Fibroblast of skin of left quadriceps (primary cell): ENCODE results near the gene ATP8B1.
"Not testable (repeated sequence)": the region's sequence is repeated elsewhere in the genome, so short reads cannot be mapped to it uniquely, and the experiment has no call there.

Experiments
- DNase-seq, 2 experiments: peaks; one replicate each; pipeline ENCODE4 v3.0.0-alpha.2; 2013; ENCODE audit warnings: low read depth in 2 of 2

Gene ATP8B1

DNA sequence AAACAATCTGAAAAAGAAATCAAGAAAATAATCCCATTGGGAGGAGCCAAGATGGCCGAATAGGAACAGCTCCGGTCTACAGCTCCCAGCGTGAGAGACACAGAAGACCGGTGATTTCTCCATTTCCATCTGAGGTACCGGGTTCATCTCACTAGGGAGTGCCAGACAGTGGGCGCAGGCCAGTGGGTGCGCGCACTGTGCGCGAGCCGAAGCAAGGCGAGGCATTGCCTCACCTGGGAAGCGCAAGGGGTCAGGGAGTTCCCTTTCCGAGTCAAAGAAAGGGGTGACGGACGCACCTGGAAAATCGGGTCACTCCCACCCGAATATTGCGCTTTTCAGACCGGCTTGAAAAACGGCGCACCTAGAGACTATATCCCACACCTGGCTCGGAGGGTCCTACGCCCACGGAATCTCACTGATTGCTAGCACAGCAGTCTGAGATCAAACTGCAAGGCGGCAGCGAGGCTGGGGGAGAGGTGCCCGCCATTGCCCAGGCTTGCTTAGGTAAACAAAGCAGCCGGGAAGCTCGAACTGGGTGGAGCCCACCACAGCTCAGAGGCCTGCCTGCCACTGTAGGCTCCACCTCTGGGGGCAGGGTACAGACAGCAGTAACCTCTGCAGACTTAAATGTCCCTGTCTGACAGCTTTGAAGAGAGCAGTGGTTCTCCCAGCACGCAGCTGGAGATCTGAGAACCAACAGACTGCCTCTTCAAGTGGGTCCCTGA lies 83.7 kb downstream of the ATP8B1 start:
- DNase-seq = not testable (repeated sequence)

DNA sequence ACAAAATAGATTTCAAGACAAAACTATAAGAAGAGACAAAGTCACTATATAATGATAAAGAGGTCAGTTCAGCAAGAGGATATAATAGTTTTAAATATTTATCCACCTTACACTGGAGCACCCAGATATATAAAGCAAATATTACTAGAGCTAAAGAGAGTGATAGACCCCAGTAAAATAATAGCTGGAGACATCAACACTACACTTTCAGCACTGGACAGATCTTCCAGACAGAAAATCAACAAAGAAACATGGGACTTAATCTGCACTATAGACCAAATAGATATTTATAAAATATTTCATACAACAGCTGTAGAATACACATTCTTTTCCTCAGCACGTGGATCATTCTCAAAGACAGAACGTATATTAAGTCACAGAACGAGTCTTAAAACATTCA lies 86.6 kb downstream of the ATP8B1 start:
- DNase-seq = no peak

DNA sequence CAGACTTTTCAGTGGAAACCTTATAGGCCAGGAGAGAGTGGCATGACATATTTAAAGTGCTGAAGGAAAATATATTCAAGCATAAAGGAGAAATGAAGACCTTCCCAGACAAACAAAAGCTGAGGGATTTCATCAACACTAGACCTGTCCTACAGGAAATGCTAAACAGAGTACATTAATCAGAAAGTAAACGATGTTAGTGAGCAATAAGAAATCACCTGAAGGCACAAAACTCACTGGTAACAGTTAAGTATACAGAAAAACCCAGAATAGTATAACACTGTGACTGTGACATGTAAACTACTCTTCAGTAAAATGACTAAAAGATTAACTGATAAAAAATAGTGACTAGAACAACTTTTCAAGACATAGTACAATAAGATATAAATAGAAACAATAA lies 87.4 kb downstream of the ATP8B1 start:
- no peak for DNase-seq

DNA sequence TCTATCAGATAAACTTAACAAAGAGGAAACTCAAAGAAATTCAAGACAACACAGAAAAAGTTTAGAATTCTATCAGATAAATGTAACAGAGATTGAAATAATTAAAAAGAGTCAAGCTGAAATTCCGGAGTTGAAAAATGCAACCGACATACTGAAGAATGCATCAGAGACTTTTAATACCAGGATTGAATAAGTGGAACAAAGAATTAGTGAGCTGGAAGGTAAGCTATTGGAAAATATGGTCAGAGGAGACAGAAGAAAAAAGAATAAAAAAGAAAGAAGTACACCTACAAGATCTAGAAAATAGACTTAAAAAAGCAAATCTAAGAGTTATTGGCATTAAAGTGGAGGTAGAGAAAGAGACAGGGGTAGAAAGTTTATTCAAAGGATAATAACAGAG lies 88.0 kb downstream of the ATP8B1 start:
- no peak for DNase-seq

DNA sequence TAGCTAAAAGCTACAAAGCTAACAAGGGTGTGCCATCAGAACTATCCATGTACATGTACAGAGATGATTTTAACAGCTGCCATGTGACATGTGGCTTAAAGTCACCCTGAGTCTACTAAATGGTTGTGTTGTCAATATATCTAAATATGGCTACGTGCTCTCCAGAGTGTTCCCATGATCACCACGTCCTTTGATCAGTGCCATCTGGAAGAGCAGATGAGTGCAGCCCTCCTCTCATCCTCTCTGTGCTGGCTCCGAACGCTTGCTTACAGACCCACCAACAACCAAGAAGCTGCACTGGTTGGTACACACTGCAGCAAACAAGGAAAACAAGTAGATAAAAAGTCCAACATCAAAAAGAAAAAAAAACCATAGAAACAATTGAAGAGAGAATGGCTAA lies 92.9 kb downstream of the ATP8B1 start:
- no peak for DNase-seq

DNA sequence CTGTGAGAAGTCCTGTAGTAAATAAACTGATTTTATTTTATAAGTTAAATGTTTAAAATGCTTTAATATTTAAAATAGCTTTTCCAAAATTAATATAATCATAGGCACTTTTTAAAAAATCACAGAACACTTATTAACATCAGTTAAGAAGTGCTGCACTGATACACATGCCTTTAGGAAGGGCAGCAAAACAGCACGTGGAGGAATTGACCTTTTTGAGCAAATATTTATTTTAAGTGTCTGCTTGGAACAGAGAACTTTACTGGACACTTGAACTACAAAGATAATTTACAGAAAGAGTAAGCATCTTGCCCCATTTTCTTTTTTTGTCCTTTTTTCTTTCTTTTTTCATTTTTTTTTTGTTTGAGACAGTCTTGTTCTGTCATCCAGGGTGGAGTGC lies 93.8 kb downstream of the ATP8B1 start:
- no peak for DNase-seq

DNA sequence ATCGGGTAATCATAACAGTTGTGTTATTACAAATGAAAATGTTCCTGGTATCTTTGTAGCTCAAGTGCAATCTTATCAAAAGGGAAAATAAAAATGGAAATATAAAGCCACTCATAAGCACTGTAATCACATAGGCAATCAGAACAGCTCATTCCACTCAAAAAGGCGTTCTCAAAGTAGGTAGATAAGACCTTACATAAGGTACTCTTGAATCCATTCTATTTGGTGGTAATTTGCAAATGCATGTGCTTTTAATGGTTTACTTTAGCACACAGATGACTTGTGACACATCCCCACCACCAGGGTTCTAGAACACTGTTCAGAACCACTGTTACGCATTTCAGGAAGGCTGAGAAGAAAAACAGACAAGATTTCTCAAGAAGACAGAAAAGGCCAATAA lies 94.8 kb downstream of the ATP8B1 start:
- no peak for DNase-seq

DNA sequence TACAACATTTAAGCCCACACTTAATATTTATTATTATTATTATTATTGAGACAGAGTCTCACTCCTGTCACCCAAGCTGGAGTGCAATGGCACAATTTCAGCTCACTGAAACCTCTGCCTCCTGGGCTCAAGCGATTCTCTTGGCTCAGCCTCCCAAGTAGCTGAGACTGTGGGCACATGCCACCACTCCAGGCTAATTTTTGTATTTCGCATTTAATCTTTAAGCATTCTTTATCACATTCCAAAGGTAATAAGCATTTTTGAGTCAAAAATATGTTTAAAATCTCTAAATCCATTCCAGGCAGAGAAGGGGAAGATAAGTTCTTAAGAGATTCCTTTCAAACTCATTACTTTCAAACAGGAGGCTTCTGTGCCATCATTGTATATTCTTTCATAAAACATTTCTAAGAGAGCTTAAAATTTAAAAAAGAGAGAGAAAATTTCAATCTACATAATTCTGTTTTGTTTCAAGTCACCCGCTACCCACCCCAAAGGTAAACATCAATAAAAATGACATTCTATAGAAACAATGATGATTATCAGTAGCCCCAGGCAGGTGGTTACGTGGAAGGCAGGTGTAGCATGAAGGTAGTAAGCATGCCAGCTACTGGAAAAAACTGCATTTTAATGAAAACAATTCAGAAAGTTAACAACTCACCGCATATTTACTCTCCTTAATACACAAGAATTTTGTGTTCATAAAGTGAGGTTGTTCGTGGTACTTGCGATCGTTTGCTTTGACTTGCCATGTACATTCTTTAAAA lies 97.1 kb downstream of the ATP8B1 start:
- no peak for DNase-seq

DNA sequence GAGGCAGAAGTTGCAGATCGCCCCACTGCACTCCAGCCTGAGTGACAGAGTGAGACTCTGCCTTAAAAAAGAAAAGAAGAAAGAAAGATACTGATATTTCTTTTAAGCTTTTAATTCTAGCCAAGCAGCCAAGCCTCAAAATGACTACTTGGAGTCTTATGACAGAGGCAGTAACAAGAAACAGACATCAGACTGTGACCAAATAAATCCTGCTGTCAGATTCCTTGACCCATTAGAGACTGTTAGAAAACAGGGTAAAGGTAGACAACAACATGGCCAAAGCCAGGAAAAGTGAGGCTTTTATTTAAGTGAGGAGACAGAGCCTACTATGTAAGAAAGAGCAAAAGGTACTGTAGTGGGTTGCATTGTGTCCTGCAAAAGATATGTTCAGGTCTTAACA lies 98.1 kb downstream of the ATP8B1 start:
- DNase-seq = no peak

DNA sequence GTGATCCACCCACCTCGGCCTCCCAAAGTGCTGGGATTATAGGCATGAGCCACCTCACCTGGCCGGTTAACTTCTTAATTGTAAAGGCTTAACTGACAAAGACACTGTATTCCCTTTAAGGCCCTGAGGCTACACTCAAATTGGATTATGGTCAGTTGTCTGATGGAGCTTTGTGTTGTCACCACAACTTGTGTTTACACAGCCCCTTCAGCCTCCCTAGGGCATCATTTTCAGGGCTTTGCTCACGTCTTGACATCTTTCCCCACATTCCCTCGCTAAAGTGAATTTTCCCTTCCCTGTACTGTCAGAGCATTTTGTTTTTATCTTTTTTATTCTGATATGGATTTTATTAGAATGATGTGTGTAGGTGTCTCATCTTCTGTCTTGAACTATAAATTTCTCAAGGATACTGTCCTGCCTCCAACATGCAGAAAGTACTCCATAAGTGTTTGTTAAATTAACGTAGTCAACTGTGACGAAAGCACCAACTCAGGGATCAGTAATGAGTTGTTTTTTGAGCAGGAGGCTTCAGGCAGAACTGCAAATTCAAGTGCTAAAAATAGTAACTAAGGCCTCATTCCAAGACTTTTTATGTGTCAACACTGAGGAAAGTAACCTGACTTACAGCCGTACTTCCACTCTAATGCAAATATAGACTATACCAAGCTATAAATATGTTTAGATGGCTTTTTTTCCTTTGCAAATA lies 104.4 kb downstream of the ATP8B1 start:
- peak; percentile 67 to 69 for DNase-seq

DNA sequence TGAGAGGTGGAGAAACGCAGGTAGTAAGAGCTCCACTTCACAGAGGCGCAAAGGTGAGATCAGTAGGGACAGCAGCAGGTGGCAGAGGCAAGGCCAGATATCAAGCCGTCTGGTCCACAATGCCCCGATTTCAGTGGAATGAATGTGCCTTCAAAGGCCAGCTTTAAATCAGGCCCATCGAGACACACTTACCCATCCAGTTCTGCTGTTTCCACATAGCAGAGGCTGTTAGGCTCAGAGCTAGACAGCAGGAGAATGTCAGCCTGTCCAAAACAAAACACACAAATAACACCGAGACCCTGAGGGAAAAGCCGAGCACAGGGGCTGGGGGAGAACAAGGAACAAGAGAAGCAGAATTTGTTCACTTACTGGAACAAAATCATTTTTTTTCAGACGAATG lies 105.7 kb downstream of the ATP8B1 start:
- no peak for DNase-seq

DNA sequence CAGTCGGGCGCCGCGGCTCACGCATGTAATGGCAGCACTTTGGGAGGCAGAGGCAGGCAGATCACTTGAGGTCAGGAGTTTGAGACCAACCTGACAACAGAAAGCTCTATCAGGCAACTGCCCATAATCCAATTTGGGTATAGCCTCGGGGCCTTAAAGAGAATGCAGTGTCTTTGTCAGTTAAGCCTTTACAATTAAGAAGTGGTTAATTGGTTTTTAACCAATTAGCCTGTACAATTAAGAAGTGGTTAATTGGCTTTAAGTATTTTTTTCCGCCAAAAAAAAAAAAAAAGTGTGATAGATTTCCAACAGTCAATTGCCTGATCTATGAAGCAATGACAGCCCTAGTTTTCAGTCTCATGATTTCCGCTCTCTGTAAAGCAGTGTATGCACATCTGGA lies 106.8 kb downstream of the ATP8B1 start:
- DNase-seq = no peak

DNA sequence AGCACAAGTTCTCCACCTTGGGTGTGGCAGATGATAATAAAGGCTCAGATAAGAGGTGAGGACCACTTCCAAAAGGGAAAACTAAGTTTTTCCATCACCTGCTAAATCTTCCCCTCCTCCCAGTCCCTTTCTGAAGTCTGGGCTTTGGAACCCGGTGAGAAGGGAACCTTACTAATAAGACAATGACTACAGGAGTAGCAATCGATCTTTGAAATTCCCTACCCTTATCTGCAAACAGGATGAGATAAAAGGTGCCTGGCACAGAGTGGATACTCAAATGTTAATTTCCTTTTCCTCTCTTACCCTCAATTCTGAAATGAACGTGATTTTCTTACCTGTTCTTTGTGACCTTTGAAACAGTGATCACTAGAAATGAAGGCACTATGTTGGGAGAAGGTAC lies 111.8 kb downstream of the ATP8B1 start:
- DNase-seq = no peak

DNA sequence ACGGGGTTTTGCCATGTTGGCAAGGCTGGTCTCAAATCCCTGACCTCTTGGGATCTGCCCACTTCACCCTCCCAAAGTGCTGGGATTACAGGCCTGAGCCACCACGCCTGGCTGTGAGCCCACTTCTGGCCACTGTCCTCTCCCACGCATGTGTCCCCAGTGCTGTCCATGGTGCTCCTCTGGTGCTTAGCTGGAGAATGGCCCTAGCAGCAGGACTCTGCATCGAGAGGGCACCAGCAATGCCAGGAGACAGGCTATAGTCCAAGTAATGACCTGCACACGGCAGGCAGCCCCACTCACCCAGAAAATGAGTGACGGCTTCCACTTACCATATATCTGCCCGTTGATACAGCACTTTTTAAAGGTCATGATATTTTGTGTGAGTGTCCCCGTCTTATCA lies 115.1 kb downstream of the ATP8B1 start:
- no peak for DNase-seq

DNA sequence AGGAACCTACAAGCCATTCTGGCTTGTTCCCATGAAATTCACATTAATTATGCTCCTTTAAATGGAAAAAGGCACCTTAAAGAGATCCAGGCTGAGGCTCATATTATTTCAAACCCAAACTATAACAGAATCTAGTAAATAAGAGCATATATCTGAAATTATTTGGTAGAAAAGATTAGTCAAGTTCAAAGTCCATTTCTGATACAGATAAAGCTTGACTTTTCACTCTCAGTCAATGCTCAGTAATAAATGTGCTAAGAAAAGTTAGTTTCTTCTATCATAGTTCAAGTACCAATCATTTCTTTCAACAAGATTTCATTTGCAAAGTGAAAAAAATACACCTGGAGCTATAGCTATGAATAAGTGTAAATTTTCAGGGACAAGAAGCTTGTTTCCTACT lies 119.6 kb downstream of the ATP8B1 start:
- no peak for DNase-seq

DNA sequence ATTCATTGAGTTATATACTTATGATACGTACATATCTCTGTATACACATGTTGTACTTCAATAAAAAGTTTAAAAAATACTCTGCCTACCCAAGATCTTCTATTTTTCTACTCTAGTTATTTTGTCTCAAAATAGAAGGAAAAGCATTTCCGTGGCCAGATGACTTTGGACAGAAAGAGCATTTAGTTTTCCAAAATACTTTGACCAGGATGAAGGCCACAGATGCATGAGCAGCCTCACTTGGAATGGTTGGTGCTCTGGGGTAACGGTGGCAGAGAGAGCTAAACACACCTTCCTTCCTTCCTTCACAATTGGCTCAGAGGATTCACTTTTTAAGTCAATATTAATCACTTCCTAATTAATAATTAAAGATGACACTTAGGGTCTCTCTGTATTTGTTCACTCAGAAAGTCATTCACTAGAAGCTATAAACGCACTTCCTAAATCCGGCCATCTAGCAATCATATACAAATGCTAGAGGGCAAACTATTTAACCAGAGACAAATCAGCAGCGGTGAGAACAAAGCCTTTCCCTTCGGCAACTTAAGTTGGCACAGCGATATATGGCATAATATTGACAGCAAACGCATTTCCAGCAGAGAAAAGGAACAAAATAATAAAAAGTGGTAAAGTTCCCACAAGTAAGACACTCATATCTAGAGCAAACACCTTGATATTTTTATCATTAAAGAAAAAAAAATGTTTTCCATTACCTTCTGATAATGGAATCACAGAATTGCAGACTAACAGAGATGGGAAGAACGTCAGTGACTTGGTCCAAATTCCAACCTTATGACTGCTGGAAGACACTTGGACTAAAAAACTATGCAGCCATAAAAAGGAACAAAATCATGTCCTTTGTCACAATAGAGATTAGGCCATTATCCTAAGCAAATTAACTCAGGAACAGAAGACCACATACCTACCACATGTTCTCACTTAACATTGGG lies 125.6 kb downstream of the ATP8B1 start:
- no peak for DNase-seq

DNA sequence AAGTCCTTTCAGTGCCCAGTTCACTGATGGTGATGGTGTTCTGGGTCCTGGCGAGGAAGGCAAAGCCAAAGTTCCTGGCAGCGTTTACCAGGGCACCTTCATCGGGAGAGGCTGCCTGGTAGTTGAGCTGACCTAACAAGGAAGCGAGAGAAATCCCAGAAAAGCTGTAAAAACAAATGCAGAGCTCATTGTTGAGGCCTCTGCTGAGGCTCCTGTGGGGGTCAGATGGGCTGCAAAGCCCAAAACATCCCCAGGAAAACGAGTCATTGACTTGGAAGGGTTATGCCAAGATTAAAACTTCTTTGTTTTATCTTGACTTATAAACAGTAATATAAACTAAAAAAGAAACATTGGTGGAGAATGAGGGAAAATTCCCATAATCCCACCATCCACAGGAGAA lies 128.2 kb downstream of the ATP8B1 start:
- DNase-seq = no peak

DNA sequence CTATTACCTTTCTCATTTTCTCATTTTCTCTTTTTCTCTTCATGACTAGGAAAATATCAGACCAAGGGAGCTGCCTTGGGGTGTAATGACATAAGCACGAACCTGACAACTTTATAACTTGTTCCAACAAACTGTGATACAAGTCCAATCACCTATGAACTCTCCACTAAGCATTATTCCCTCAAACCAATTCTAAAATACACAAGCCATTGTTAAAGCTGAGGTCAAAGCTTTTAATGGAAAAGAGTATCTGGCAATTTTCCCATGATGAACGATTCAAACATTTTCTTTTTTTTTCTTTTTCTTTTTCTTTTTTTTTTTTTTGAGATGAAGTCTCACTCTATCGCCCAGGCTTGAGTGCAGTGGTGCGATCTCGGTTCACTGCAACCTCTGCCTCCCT lies 133.1 kb downstream of the ATP8B1 start:
- DNase-seq = no peak

DNA sequence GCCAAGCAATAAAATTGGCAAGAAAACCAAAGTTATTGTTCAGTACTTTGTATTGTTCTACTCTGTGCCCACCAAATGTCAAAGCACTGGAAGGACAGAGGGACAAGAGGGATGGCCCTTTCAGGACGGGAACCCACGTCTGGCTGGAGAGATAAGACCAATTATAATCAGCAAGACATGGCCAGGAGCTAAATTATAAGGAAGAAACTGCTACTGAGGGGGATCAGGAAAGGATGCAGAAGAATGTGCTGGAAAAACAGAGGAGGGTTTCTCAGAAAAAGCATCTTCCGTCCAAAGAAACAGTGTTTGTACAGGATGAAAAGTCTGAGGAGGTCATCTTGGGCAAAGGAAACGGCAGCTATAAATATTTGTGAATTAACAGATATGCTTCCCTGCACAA lies 135.1 kb downstream of the ATP8B1 start:
- DNase-seq = no peak

DNA sequence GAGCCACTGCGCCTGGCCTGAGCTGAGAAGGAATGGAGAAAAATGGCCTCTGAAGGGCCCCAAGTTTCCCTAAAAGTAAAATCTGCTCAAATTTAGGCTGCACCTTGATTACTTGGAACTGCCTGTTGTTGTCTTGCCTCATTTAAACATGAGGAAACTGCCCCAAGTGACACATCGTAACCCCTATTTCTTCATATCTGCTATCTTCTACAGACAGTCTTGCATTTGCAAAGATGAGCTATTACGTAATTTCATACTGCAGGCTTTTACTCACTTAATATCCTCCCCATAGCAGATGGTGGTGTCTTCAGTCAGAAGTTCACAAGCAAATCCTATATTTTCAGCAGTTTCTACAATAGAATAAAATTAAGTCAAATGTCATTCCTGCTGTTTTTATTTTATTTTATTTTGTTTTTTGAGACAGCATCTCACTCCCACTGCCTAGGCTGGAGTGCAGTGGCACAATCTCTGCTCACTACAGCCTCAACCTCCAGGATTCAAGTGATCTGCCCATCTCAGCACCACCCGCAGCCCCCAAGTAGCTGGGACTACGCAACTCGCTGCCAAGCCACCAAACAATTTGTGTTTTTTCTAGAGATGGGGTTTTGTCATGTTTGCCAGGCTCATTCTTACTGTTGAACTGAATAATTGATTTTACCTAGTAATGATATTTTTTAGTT lies 136.2 kb downstream of the ATP8B1 start:
- peak; percentile 60 to 67 for DNase-seq

DNA sequence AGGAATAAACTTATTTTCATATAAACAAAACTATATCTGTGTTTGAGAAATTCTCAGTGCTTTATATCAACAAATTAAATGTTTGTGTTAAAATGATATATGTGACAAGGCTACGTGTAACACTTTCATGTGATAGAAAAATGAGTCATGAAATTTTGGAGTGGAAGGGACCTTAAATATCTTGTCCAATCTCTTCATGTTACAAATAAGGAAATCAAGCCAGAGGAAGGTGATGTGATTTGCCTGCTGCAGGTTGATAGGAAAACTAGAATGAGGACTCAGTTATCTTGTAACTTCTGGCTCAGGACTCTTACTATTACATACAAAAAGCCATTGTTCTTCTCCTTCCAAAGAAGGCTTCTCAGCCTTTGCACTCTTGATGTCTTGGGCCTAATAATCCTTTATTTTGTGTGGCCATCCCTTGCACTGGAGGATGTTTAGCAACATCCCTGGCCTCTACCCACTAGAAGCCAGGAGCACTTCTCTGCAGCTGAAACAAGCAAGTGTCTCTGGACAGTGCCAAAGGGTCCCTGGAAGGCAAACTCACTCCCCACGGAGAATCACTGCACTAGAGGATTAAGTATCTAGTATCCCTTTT lies 138.4 kb downstream of the ATP8B1 start:
- no peak for DNase-seq
